CD4-positive, alpha-beta T cell treated with Interleukin-17A for 1 hour (primary cell): ENCODE measurements around the gene CNTN2.

Experiments used
- DNase-seq: peaks from one replicate; pipeline ENCODE4 v3.0.0-alpha.2; 2020

CNTN2 gene

GRCh38 chr1:205025239-205025638, 17.8 kb upstream of the CNTN2 start:
- no peak for DNase-seq

- DNase-seq = no peak
Observed at GRCh38 chr1:205026181-205026580, 16.8 kb upstream of the CNTN2 start.

- DNase-seq = no peak
Observed at GRCh38 chr1:205028390-205028789, 14.6 kb upstream of the CNTN2 start.

GRCh38 chr1:205028924-205029323, 14.1 kb upstream of the CNTN2 start:
- no peak for DNase-seq

- DNase-seq = no peak
Observed at GRCh38 chr1:205030241-205030640, 12.8 kb upstream of the CNTN2 start.

GRCh38 chr1:205030896-205031295, 12.1 kb upstream of the CNTN2 start:
- DNase-seq = no peak

- DNase-seq = no peak
Observed at GRCh38 chr1:205032508-205032907, 10.5 kb upstream of the CNTN2 start.

- no peak for DNase-seq
Observed at GRCh38 chr1:205037539-205037938, 5.5 kb upstream of the CNTN2 start.

- no peak for DNase-seq
Observed at GRCh38 chr1:205038132-205038786, 4.8 kb upstream of the CNTN2 start.

GRCh38 chr1:205041001-205041715, 1.9 kb upstream of the CNTN2 start:
- DNase-seq = no peak

GRCh38 chr1:205041998-205042910, 758 bp upstream of the CNTN2 start:
- DNase-seq = no peak

- DNase-seq = no peak
Observed at GRCh38 chr1:205043866-205044265, 854 bp downstream of the CNTN2 start.

- no peak for DNase-seq
Observed at GRCh38 chr1:205044741-205045140, 1.7 kb downstream of the CNTN2 start.

- DNase-seq = no peak
Observed at GRCh38 chr1:205045146-205045545, 2.1 kb downstream of the CNTN2 start.

GRCh38 chr1:205046870-205047269, 3.9 kb downstream of the CNTN2 start:
- no peak for DNase-seq

GRCh38 chr1:205047764-205048231, 4.8 kb downstream of the CNTN2 start:
- DNase-seq = no peak

- DNase-seq = no peak
Observed at GRCh38 chr1:205048382-205048781, 5.4 kb downstream of the CNTN2 start.

- no peak for DNase-seq
Observed at GRCh38 chr1:205049479-205049878, 6.5 kb downstream of the CNTN2 start.

GRCh38 chr1:205052690-205053089, 9.7 kb downstream of the CNTN2 start:
- DNase-seq = no peak

- DNase-seq = no peak
Observed at GRCh38 chr1:205053296-205053695, 10.3 kb downstream of the CNTN2 start.

- no peak for DNase-seq
Observed at GRCh38 chr1:205054013-205054412, 11.0 kb downstream of the CNTN2 start.

- DNase-seq = no peak
Observed at GRCh38 chr1:205056188-205056611, 13.2 kb downstream of the CNTN2 start.

- DNase-seq = no peak
Observed at GRCh38 chr1:205056956-205057568, 14.1 kb downstream of the CNTN2 start.
